SK-N-SH treated with all-trans-retinoic acid at 6 μM for 48 hours (cell line): ENCODE data around the gene PCDHGB5.

Experiments used
- BACH2 ChIP-seq: fragments of 250-450 bp; sonication (Bioruptor Pico); IDR thresholded peaks from 2 replicates; pipeline ENCODE4 v1.9.0; 2021; ENCODE audit warnings: mild to moderate bottlenecking, borderline replicate concordance
- CSDC2 ChIP-seq: fragments of 250-450 bp; sonication (Bioruptor Pico); IDR thresholded peaks from 2 replicates; pipeline ENCODE4 v1.5.0; 2020; ENCODE audit warnings: mild to moderate bottlenecking, moderate library complexity
- PATZ1 ChIP-seq: fragments of 250-450 bp; sonication (Bioruptor Pico); IDR thresholded peaks from 2 replicates; pipeline ENCODE4 v1.8.0; 2020; ENCODE audit warnings: mild to moderate bottlenecking, moderate library complexity, borderline replicate concordance
- PPARA ChIP-seq: fragments of 250-450 bp; sonication (Bioruptor Pico); IDR thresholded peaks from 2 replicates; pipeline ENCODE4 v1.5.0; 2020; ENCODE audit warnings: mild to moderate bottlenecking, borderline replicate concordance
- RARB ChIP-seq: fragments of 250-450 bp; sonication (Bioruptor Pico); IDR thresholded peaks from 2 replicates; pipeline ENCODE4 v1.8.0; 2021; ENCODE audit warnings: mild to moderate bottlenecking, moderate library complexity
- TCF4 ChIP-seq: fragments of 250-450 bp; sonication (Bioruptor Pico); IDR thresholded peaks from 2 replicates; pipeline ENCODE4 v1.8.0; 2021; ENCODE audit warnings: mild to moderate bottlenecking, moderate library complexity, borderline replicate concordance
- TOX ChIP-seq: fragments of 250-450 bp; sonication (Bioruptor Pico); IDR thresholded peaks from 2 replicates; pipeline ENCODE4 v1.8.0; 2021; ENCODE audit warnings: mild to moderate bottlenecking, moderate library complexity, borderline replicate concordance
- ZC3H10 ChIP-seq: fragments of 250-450 bp; sonication (Bioruptor Pico); IDR thresholded peaks from 2 replicates; pipeline ENCODE4 v1.5.1; 2021; ENCODE audit warnings: mild to moderate bottlenecking, moderate library complexity
- ZFP3 ChIP-seq: fragments of 250-450 bp; sonication (Bioruptor Pico); IDR thresholded peaks from 2 replicates; pipeline ENCODE4 v1.5.0; 2020; ENCODE audit warnings: mild to moderate bottlenecking, moderate library complexity
- ZFP30 ChIP-seq: fragments of 450-650 bp; formaldehyde crosslinking; IDR thresholded peaks from 2 replicates; pipeline ENCODE4 v1.5.0; 2022; ENCODE audit warnings: mild to moderate bottlenecking, moderate library complexity
- ZNF8 ChIP-seq: fragments of 450-650 bp; formaldehyde crosslinking; IDR thresholded peaks from 2 replicates; pipeline ENCODE4 v1.5.0; 2020; ENCODE audit warnings: mild to moderate bottlenecking, moderate library complexity

- TF ChIP-seq ZFP30 (no peak), RARB (CRISPR knock-in tag) (no peak), CSDC2 (CRISPR knock-in tag) (no peak), PATZ1 (CRISPR knock-in tag) (no peak), TOX (CRISPR knock-in tag) (no peak), ZFP3 (CRISPR knock-in tag) (no peak), BACH2 (CRISPR knock-in tag) (no peak), TCF4 (CRISPR knock-in tag) (no peak), ZNF8 (no peak), ZC3H10 (CRISPR knock-in tag) (no peak), PPARA (no peak)
Observed at GRCh38 chr5:141349917-141350619, 47.7 kb upstream of the PCDHGB5 start, which contains the start of gene PCDHGB1.
